Endothelial cell of umbilical vein (primary cell): Measurements from ENCODE around the gene DLST. TPM values are rescaled to one million over a fixed set of nuclear protein-coding genes. Genes with fewer than 3 reads are reported as not detected.

Source experiments
- BruUV-seq: library from RNA; stranded (reverse); fragments of 400-500 nt; replicated peaks from 2 replicates; lab custom pipeline; 2021; lab: Mats Ljungman, UMichigan
- CTCF ChIA-PET: fragments of 300-600, 350-600 bp; sonication (Branson Sonifier 250); formaldehyde crosslinking; loops from one replicate; lab custom pipeline; 2021; ENCODE audit warnings: antibody characterized with exemption, inconsistent platforms; lab: Charles Lee
- POLR2A ChIA-PET: fragments of 300-600, 350-600 bp; sonication (Branson Sonifier 250); formaldehyde crosslinking; loops from one replicate; lab custom pipeline; 2021; ENCODE audit warnings: antibody characterized with exemption, inconsistent platforms; lab: Charles Lee
- DNase-seq: peaks from one replicate; pipeline ENCODE4 v3.0.0-alpha.2; 2011; ENCODE audit warnings: low read depth, low spot score
- FAIRE-seq: peaks from 2 replicates; lab custom pipeline; 2011; peaks lifted over from hg19 to GRCh38; lab: Jason Lieb, UNC
- H2AFZ ChIP-seq: 2 replicates; pipeline ENCODE4 v1.6.0; 2012; ENCODE audit warnings: low read depth, low read length, control low read depth, inconsistent platforms
- H3K27ac ChIP-seq: 2 replicates; pipeline ENCODE4 v1.5.1; 2011; ENCODE audit warnings: low read depth, mild to moderate bottlenecking, control low read depth, low read length, moderate library complexity; ENCODE audit not compliant: insufficient read depth
- H3K27me3 ChIP-seq, 2 experiments: 2 replicates each; pipeline versions ENCODE4 v1.6.0 to v1.6.1; 2011; ENCODE audit warnings: low read length in 2 of 2, mixed read lengths in 1 of 2; ENCODE audit not compliant: control insufficient read depth in 2 of 2, insufficient read depth in 2 of 2
- H3K36me3 ChIP-seq, 2 experiments: 2 replicates in 1 of 2; 3 replicates in 1 of 2; pipeline ENCODE4 v1.5.1; 2011; ENCODE audit warnings: low read length in 2 of 2, mild to moderate bottlenecking in 1 of 2, moderate library complexity in 1 of 2; ENCODE audit not compliant: control insufficient read depth in 2 of 2, insufficient read depth in 2 of 2; ENCODE audit errors: extremely low read depth in 1 of 2
- H3K4me1 ChIP-seq: 3 replicates; pipeline ENCODE4 v1.5.1; 2011; ENCODE audit warnings: mild to moderate bottlenecking, low read length; ENCODE audit not compliant: control insufficient read depth, insufficient read depth; ENCODE audit errors: extremely low read depth
- H3K4me2 ChIP-seq: 2 replicates; pipeline ENCODE4 v1.6.1; 2011; ENCODE audit warnings: low read length, control low read depth, mixed read lengths; ENCODE audit not compliant: insufficient read depth
- H3K4me3 ChIP-seq, 3 experiments: fragments of 200-600 bp in 1 of 3; sonication (generic), shearing (Covaris generic) in 1 of 3; replicated peaks in 1 of 3; 2 replicates each; pipeline ENCODE4 v1.5.1; 2011 to 2016; ENCODE audit warnings: control low read depth in 3 of 3, low read length in 3 of 3, mild to moderate bottlenecking in 2 of 3, inconsistent platforms in 1 of 3, low read depth in 1 of 3, moderate library complexity in 1 of 3; ENCODE audit not compliant: insufficient read depth in 1 of 3
- H3K79me2 ChIP-seq: 2 replicates; pipeline ENCODE4 v1.6.0; 2012; ENCODE audit warnings: low read length, inconsistent platforms; ENCODE audit not compliant: control insufficient read depth, insufficient read depth
- H3K9ac ChIP-seq: replicated peaks from 2 replicates; pipeline ENCODE3; 2011; ENCODE audit warnings: low read length, control low read depth; ENCODE audit not compliant: insufficient read depth; ENCODE audit errors: extremely low read depth
- H3K9me1 ChIP-seq: replicated peaks from 3 replicates; pipeline ENCODE4 v1.6.0; 2011; ENCODE audit warnings: mild to moderate bottlenecking, low read length; ENCODE audit not compliant: control insufficient read depth, insufficient read depth; ENCODE audit errors: extremely low read depth
- H3K9me3 ChIP-seq: replicated peaks from 2 replicates; pipeline ENCODE4 v1.5.1; 2012; ENCODE audit warnings: low read length, inconsistent platforms; ENCODE audit not compliant: control insufficient read depth, insufficient read depth
- H4K20me1 ChIP-seq: replicated peaks from 2 replicates; pipeline ENCODE3; 2011; ENCODE audit warnings: mild to moderate bottlenecking, low read length; ENCODE audit not compliant: control insufficient read depth, insufficient read depth; ENCODE audit errors: extremely low read depth
- EZH2 ChIP-seq: IDR thresholded peaks from 2 replicates; pipeline ENCODE4 v1.6.1; 2012; ENCODE audit warnings: borderline replicate concordance, low read depth, mild to moderate bottlenecking, moderate library complexity, low read length, inconsistent platforms; ENCODE audit not compliant: severe bottlenecking
- FOS ChIP-seq: IDR thresholded peaks from 2 replicates; pipeline ENCODE4 v1.6.1; 2011; ENCODE audit warnings: mild to moderate bottlenecking, low read length, moderate library complexity, borderline replicate concordance; ENCODE audit not compliant: insufficient read depth
- GATA2 ChIP-seq: IDR thresholded peaks from 2 replicates; pipeline ENCODE4 v1.7.0; 2011; ENCODE audit warnings: low read depth, mild to moderate bottlenecking, moderate library complexity, mixed read lengths, low read length; ENCODE audit not compliant: insufficient read length, insufficient read depth
- JUN ChIP-seq: IDR thresholded peaks from 2 replicates; pipeline ENCODE4 v1.6.1; 2011; ENCODE audit warnings: borderline replicate concordance, low read depth; ENCODE audit not compliant: insufficient read length, insufficient read depth
- MAX ChIP-seq: IDR thresholded peaks from 2 replicates; pipeline ENCODE4 v1.6.1; 2011; ENCODE audit not compliant: insufficient read depth, insufficient read length
- MYC ChIP-seq: IDR thresholded peaks from one replicate; pipeline ENCODE4 v1.6.1; 2011; ENCODE audit warnings: mild to moderate bottlenecking, low read depth, low read length
- POLR2A ChIP-seq: IDR thresholded peaks from 2 replicates; pipeline ENCODE4 v1.6.1; 2012; ENCODE audit warnings: low read depth, mild to moderate bottlenecking, control low read depth, low read length
- POLR2AphosphoS5 ChIP-seq: IDR thresholded peaks from 2 replicates; pipeline ENCODE4 v1.6.1; 2012; ENCODE audit warnings: low read depth, mild to moderate bottlenecking, control low read depth, low read length, moderate library complexity; ENCODE audit not compliant: insufficient read depth
- dilution Hi-C: fragments of 300-500 bp; cut with MboI; formaldehyde crosslinking; loops from one replicate; pipeline ENCODE4 v1.15.0; 2019; ENCODE audit warnings: low sequenced_read_pairs; ENCODE audit not compliant: extremely low pct_ligation_motif_present
- intact Hi-C: fragments of 100-400 bp; cut with micrococcal nuclease; formaldehyde crosslinking; loops from one replicate; pipeline ENCODE4 v1.10.0; 2022
- polyA plus RNA-seq, 4 experiments: library from polyadenylated mRNA; depleted of rRNA in 3 of 4; stranded (reverse) in 3 of 4; unstranded in 1 of 4; fragments of >200 nt; gene quantifications; 2 replicates each; pipeline versions ENCODE4 v1.2.1 to v1.2.3, GENCODE V29; 2011 to 2012; ENCODE audit warnings: missing spikeins in 1 of 4
- total RNA-seq: library from RNA; stranded (reverse); gene quantifications from 2 replicates; pipeline ENCODE4 v1.2.3, GENCODE V29; 2021

The DLST gene
- total and polyA plus RNA-seq, 2 donors (not counting 3 experiments of a cell fraction or from before 2014, with no cell fraction given) = 98.4 to 110 TPM

GRCh38 chr14:74864198-74864597, 17.5 kb upstream of the DLST start:
- FAIRE-seq = no peak
- Histone ChIP-seq H3K27ac (no peak overlapping the region), H3K79me2 (no peaks in the 10 kb centered on the region), H3K4me1 (no peaks in the 10 kb centered on the region), H3K4me2 (no peak overlapping the region), H3K9me1 (no peaks in the 10 kb centered on the region), H3K9ac (no peak overlapping the region), H3K27me3 (peaks cover 5 to 9% of the 10 kb centered on the region in 2 experiments), H2AFZ (no peak overlapping the region), H3K36me3 (no peaks in the 10 kb centered on the region), H4K20me1 (no peaks in the 10 kb centered on the region), H3K4me3 (no peak overlapping the region), H3K9me3 (no peaks in the 10 kb centered on the region)
- TF ChIP-seq MAX = no peak
- no peak for TF ChIP-seq FOS
- no peak for TF ChIP-seq POLR2A
- TF ChIP-seq JUN = no peak
- TF ChIP-seq MYC = no peak
- no peak for TF ChIP-seq GATA2
- intact Hi-C loops = no loop called here
- POLR2A ChIA-PET = no interaction called here
- dilution Hi-C loops = no loop called here
- no peak for DNase-seq
- CTCF ChIA-PET = interaction anchor here (7.7 to 12.3 kb wide), 3 partner anchors 13 to 224 kb away, joined by 109 to 468 read pairs (median 245); partner anchors contain the start of genes DLST and PROX2
- no TSS peak for BruUV-seq

- H3K27ac ChIP-seq = no peak overlapping the region
- TF ChIP-seq JUN (no peak), EZH2 (no peak), FOS (no peak), MAX (no peak), GATA2 (no peak), POLR2AphosphoS5 (no peak), MYC (no peak)
- H3K9me3 ChIP-seq = no peaks in the 10 kb centered on the region
- no peak for DNase-seq
- intact Hi-C loops (no loop called here), dilution Hi-C loops (no loop called here)
- ChIA-PET CTCF (interaction anchor here (7.7 to 12.3 kb wide), 3 partner anchors 12 to 223 kb away, joined by 109 to 468 read pairs (median 245); partner anchors contain the start of genes DLST and PROX2), POLR2A (no interaction called here)
- FAIRE-seq = no peak
- no peaks in the 10 kb centered on the region for H3K4me1 ChIP-seq
- H3K4me2 ChIP-seq = no peak overlapping the region
- no peak overlapping the region for H3K4me3 ChIP-seq
- BruUV-seq = no TSS peak
- H4K20me1 ChIP-seq = no peaks in the 10 kb centered on the region
- no peaks in the 10 kb centered on the region for H3K9me1 ChIP-seq
- peaks cover 5 to 9% of the 10 kb centered on the region in 2 experiments for H3K27me3 ChIP-seq
- H2AFZ ChIP-seq = no peak overlapping the region
- H3K9ac ChIP-seq = no peak overlapping the region
- H3K79me2 ChIP-seq = no peaks in the 10 kb centered on the region
- no peaks in the 10 kb centered on the region for H3K36me3 ChIP-seq
Measured at GRCh38 chr14:74865156-74865555, 16.6 kb upstream of the DLST start.
